Tibial nerve (tissue), 3 donors: ENCODE data around the gene HTRA3.

ENCODE experiments used
- CTCF ChIP-seq, 5 experiments: fragments of 200-600 bp in 3 of 5; fragments of 450-650 bp in 2 of 5; sonication (generic) in 3 of 5; IDR thresholded peaks; one replicate each; pipeline ENCODE4 v1.5.1; 2016 to 2019; ENCODE audit warnings: antibody characterized with exemption in 5 of 5, mild to moderate bottlenecking in 3 of 5, moderate library complexity in 2 of 5
- POLR2A ChIP-seq, 2 donors: fragments of 450-650 bp; IDR thresholded peaks; one replicate each; pipeline ENCODE4 v1.6.1; 2017; ENCODE audit warnings: antibody characterized with exemption in 2 of 2, mild to moderate bottlenecking in 2 of 2, moderate library complexity in 2 of 2

GRCh38 chr4:8268211-8268610 is 1.3 kb upstream of the HTRA3 start:
- TF ChIP-seq CTCF (IDR thresholded peaks at IDR 0.05) (no peak), POLR2A (IDR thresholded peaks at IDR 0.05) (no peak)
